Measurements from ENCODE around the gene PAF1. TPM values are rescaled to one million over a fixed set of nuclear protein-coding genes. Genes with fewer than 3 reads are reported as not detected.
A peak's percentile ranks its signal among the peaks of the same experiment; 100 is the strongest.

PAF1 gene
- polyA plus RNA-seq (2013, experiment 1 of 2), result 36.1 TPM
- 33.1 TPM for polyA plus RNA-seq (2013, experiment 2 of 2)

GRCh38 chr19:39390751-39391437, at the start of gene PAF1, which contains the start of gene MED29:
PAF1 (minus strand) TSS chr19:39391106; CDS start chr19:39390864, 242 bp downstream.
MED29 (plus strand) TSS chr19:39391378; CDS start chr19:39391423, 45 bp downstream.
- peaks cover 3% of the 10 kb centered on the region; the same call in 1 of the 2 replicates for H3K4me1 ChIP-seq (ENCODE audit: insufficient read depth, low read length)
- H3K4me3 ChIP-seq (ENCODE audit: low read length), result peak within 1 kb of the TSS; percentile 91
- peak within 1 kb of the TSS; percentile 99 for H3K27ac ChIP-seq (ENCODE audit: low read depth, low read length)
- H3K9me3 ChIP-seq (ENCODE audit: insufficient read depth, low read depth, low read length), result no peaks in the 10 kb centered on the region
- under 1% methylated on average over 60 of the region's 60 CpGs for WGBS
- peak within 1 kb of the TSS; percentile 95 for H3K9ac ChIP-seq (ENCODE audit: low read depth, low read length)
- H3K27me3 ChIP-seq (ENCODE audit: insufficient read depth, low read length), result no peaks in the 10 kb centered on the region
- H3K36me3 ChIP-seq (ENCODE audit: insufficient read depth, low read length), result peaks cover 55% of the 10 kb centered on the region

DNA sequence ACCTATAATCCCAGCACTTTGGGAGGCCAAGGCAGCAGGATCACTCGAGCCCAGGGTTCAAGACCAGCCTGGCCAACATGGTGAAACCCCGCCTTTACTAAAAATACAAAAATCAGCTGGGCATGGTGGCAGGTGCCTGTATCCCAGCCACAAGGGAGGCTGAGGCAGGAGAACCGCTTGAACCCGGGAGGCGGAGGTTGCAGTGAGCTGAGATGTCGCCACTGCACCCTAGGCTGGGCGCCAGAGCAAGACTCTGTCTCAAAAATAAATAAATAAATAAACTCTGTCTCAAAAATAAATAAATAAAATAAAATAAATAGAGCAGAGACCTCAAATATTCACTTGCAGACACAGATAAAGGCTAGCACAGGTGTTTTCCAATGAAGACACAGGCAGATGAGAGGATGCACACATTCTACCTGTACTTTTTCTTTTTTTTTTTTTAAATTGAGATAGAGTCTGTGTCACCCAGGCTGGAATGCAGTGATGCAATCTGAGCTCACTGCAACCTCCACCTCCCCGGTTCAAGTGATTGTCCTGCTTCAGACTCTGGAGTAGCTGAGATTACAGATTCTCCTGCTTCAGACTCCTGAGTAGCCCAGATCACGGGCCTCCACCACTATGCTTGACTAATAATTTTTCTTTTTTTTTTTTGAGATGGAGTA, 47.5 kb upstream of the PAF1 start:
- no peaks in the 10 kb centered on the region for H3K27me3 ChIP-seq (ENCODE audit: insufficient read depth, low read length)
- WGBS, result 75% methylated on average over 8 of the region's 9 CpGs
- H3K4me1 ChIP-seq (ENCODE audit: insufficient read depth, low read length), result peaks cover 7% of the 10 kb centered on the region; the same call in 1 of the 2 replicates
- H3K9me3 ChIP-seq (ENCODE audit: insufficient read depth, low read depth, low read length), result no peaks in the 10 kb centered on the region
- H3K4me3 ChIP-seq (ENCODE audit: low read length), result no peak overlapping the region
- no peak overlapping the region for H3K27ac ChIP-seq (ENCODE audit: low read depth, low read length)
- peaks cover 17% of the 10 kb centered on the region for H3K36me3 ChIP-seq (ENCODE audit: insufficient read depth, low read length)
- no peak overlapping the region for H3K9ac ChIP-seq (ENCODE audit: low read depth, low read length)

DNA sequence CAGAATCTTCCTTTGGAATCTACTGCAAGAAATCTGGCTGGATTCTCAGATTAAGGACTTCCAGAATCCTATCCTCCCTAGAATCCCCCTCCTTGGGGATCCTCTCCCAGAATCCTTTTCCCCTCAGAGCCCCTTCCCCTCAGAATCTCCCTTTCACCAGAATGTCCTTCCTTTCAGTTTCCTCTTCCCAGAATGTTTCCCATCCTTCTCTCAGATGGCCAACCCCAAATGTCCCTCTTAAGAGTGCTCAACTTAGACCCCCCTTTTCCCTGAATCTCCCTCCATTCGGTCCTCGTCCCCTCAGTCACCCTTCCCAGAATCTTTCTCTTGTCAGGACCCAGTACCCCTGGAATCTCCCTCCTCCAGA, 45.4 kb upstream of the PAF1 start:
- peaks cover 7% of the 10 kb centered on the region; the same call in 1 of the 2 replicates for H3K4me1 ChIP-seq (ENCODE audit: insufficient read depth, low read length)
- WGBS, result 7% methylated on average over 2 of the region's 2 CpGs

GRCh38 chr19:39435499-39436349, 44.8 kb upstream of the PAF1 start, which contains the start of gene RPS16:
RPS16 (minus strand) TSS chr19:39435949; CDS start chr19:39435895, 54 bp downstream.
- no peaks in the 10 kb centered on the region for H3K27me3 ChIP-seq (ENCODE audit: insufficient read depth, low read length)
- under 1% methylated on average over 61 of the region's 61 CpGs for WGBS
- peaks cover 33% of the 10 kb centered on the region for H3K36me3 ChIP-seq (ENCODE audit: insufficient read depth, low read length)
- H3K4me3 ChIP-seq (ENCODE audit: low read length), result peak within 1 kb of the TSS; percentile 87
- peaks cover 12% of the 10 kb centered on the region for H3K4me1 ChIP-seq (ENCODE audit: insufficient read depth, low read length)
- H3K27ac ChIP-seq (ENCODE audit: low read depth, low read length), result peak within 1 kb of the TSS; percentile 74
- no peaks in the 10 kb centered on the region for H3K9me3 ChIP-seq (ENCODE audit: insufficient read depth, low read depth, low read length)
- H3K9ac ChIP-seq (ENCODE audit: low read depth, low read length), result peak within 1 kb of the TSS; percentile 99

More for the DNA sequence above, 45.4 kb upstream of the PAF1 start:
- no peaks in the 10 kb centered on the region for H3K9me3 ChIP-seq (ENCODE audit: insufficient read depth, low read depth, low read length)
- H3K4me3 ChIP-seq (ENCODE audit: low read length), result peak overlapping the region; percentile 87
- peaks cover 33% of the 10 kb centered on the region for H3K36me3 ChIP-seq (ENCODE audit: insufficient read depth, low read length)
- no peaks in the 10 kb centered on the region for H3K27me3 ChIP-seq (ENCODE audit: insufficient read depth, low read length)
- peak overlapping the region; percentile 74 for H3K27ac ChIP-seq (ENCODE audit: low read depth, low read length)
- H3K9ac ChIP-seq (ENCODE audit: low read depth, low read length), result peak overlapping the region; percentile 89

- H3K4me1 ChIP-seq (ENCODE audit: insufficient read depth, low read length), result peaks cover 16% of the 10 kb centered on the region
- H3K4me3 ChIP-seq (ENCODE audit: low read length), result peak overlapping the region; percentile 87
- no peaks in the 10 kb centered on the region for H3K27me3 ChIP-seq (ENCODE audit: insufficient read depth, low read length)
- no peaks in the 10 kb centered on the region for H3K9me3 ChIP-seq (ENCODE audit: insufficient read depth, low read depth, low read length)
- peaks cover 33% of the 10 kb centered on the region for H3K36me3 ChIP-seq (ENCODE audit: insufficient read depth, low read length)
- H3K9ac ChIP-seq (ENCODE audit: low read depth, low read length), result peak overlapping the region; percentile 99
- WGBS, result 67% methylated on average over 10 of the region's 10 CpGs
- peak overlapping the region; percentile 67 for H3K27ac ChIP-seq (ENCODE audit: low read depth, low read length)
These were observed 43.5 kb upstream of the PAF1 start for GRCh38 chr19:39434123-39435076.

- H3K36me3 ChIP-seq (ENCODE audit: insufficient read depth, low read length), result peaks cover 33% of the 10 kb centered on the region
- peak overlapping the region; percentile 67 for H3K27ac ChIP-seq (ENCODE audit: low read depth, low read length)
- H3K4me3 ChIP-seq (ENCODE audit: low read length), result peak overlapping the region; percentile 87; the same call in 1 of the 2 replicates
- H3K9me3 ChIP-seq (ENCODE audit: insufficient read depth, low read depth, low read length), result no peaks in the 10 kb centered on the region
- 98% methylated on average over 8 of the region's 8 CpGs for WGBS
- peaks cover 21% of the 10 kb centered on the region for H3K4me1 ChIP-seq (ENCODE audit: insufficient read depth, low read length)
- no peaks in the 10 kb centered on the region for H3K27me3 ChIP-seq (ENCODE audit: insufficient read depth, low read length)
- H3K9ac ChIP-seq (ENCODE audit: low read depth, low read length), result peak overlapping the region; percentile 99; the same call in 1 of the 2 replicates
These were observed 42.7 kb upstream of the PAF1 start for GRCh38 chr19:39433480-39434079.

- Histone ChIP-seq H3K4me1 (ENCODE audit: insufficient read depth, low read length) (peaks cover 29% of the 10 kb centered on the region), H3K36me3 (ENCODE audit: insufficient read depth, low read length) (peaks cover 33% of the 10 kb centered on the region), H3K9ac (ENCODE audit: low read depth, low read length) (no peak overlapping the region), H3K9me3 (ENCODE audit: insufficient read depth, low read depth, low read length) (no peaks in the 10 kb centered on the region), H3K27me3 (ENCODE audit: insufficient read depth, low read length) (no peaks in the 10 kb centered on the region), H3K4me3 (ENCODE audit: low read length) (no peak overlapping the region), H3K27ac (ENCODE audit: low read depth, low read length) (no peak overlapping the region; the same call in 1 of the 2 replicates)
- WGBS, result 97% methylated on average over 8 of the region's 8 CpGs
These were observed 41.7 kb upstream of the PAF1 start for GRCh38 chr19:39432677-39433025.

- Histone ChIP-seq H3K9ac (ENCODE audit: low read depth, low read length) (peak overlapping the region; percentile 29), H3K27me3 (ENCODE audit: insufficient read depth, low read length) (no peaks in the 10 kb centered on the region), H3K36me3 (ENCODE audit: insufficient read depth, low read length) (peaks cover 33% of the 10 kb centered on the region), H3K4me3 (ENCODE audit: low read length) (no peak overlapping the region), H3K4me1 (ENCODE audit: insufficient read depth, low read length) (peaks cover 35% of the 10 kb centered on the region), H3K27ac (ENCODE audit: low read depth, low read length) (peak overlapping the region; percentile 81), H3K9me3 (ENCODE audit: insufficient read depth, low read depth, low read length) (no peaks in the 10 kb centered on the region)
- WGBS, result 73% methylated on average over 25 of the region's 25 CpGs
These were observed 40.0 kb upstream of the PAF1 start for GRCh38 chr19:39430675-39431593.

Data from HUES64 (cell line).